GM21619 (cell line): ENCODE data around the gene KDM4B.

ENCODE experiments used
- ATAC-seq: cut with Tn5 transposase; IDR thresholded peaks from one replicate; pipeline ENCODE4 v1.9.1; 2021; ENCODE audit not compliant: unreplicated experiment

The KDM4B gene

DNA sequence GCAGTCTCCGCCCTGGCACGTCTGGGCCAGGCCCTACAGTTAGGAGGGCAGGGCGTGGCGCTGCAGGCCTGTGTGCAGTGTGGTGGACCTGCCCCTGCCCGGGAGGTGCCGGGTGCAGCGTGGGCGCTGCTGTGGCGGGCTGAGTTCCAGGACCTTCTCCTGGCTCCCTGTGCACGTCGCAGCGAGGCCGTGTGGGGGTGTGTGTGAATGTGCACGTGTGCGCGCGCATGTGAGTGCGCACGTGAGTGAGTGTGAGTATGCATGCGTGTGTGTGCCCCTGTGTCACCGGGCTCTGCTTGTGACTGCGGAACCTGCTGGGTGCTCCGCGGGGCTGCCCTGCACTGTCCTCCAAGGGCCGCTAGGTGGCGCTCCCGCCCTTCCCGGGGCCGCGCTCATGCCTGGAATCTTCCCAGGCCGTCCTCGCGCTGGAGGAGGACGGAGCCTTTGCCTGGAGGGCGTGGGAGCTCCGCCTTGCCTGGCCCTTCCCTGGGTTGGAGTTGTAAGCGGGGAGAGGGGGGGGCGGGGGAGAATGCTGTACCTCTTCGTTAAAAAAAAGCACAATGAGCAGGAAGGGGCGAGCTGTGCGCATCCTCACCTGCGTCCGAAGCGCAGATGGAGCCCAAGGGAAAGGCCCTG lies 79.3 kb downstream of the KDM4B start:
- no peak for ATAC-seq

GRCh38 chr19:5048727-5049553 lies 80.0 kb downstream of the KDM4B start:
- no peak for ATAC-seq

DNA sequence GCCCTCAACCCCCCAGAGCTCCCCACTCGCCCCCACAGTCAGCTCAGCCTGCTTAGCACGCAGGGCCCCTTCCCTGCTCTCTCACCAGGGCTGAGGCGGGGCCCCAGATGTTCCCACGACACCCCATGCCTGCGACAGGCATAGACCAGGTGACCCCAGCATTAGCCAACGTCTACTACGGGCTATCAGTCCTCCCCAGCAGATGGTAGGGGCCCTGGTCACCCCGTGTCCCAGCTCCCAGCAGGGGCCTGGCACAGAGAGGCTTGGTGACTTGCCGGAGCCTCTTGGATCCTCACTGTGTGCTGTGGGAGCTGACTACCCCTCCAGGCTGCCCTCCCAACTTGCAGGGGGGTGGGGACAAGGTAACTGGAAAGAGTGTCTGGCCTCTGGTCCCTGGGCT lies 80.6 kb downstream of the KDM4B start:
- no peak for ATAC-seq

GRCh38 chr19:5050067-5050656 lies 81.2 kb downstream of the KDM4B start:
- ATAC-seq = no peak

DNA sequence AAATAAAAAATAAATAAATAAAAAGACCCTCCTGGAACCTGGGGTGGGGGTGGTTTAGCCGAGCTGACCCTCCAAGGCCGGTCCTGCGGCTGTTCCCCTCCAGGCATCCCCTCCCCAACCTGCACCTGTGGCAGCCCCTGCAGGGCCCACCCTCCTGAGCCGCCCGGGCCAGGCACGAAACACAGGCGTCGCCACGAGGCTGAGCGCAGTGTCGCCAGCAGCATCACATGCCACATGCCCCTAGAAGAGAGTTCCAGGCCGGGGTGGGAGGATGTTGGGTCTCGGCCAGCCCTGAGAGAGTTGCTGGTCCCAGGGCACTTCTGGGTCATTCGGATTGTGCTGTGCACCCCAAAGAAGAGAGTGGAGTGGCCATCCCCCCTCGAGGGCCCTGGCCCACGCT lies 82.0 kb downstream of the KDM4B start:
- ATAC-seq = no peak

- no peak for ATAC-seq
Measured at GRCh38 chr19:5051619-5052018, 82.7 kb downstream of the KDM4B start.

- no peak for ATAC-seq
Measured at GRCh38 chr19:5052515-5052914, 83.6 kb downstream of the KDM4B start.

GRCh38 chr19:5052945-5053485 lies 84.1 kb downstream of the KDM4B start:
- no peak for ATAC-seq

DNA sequence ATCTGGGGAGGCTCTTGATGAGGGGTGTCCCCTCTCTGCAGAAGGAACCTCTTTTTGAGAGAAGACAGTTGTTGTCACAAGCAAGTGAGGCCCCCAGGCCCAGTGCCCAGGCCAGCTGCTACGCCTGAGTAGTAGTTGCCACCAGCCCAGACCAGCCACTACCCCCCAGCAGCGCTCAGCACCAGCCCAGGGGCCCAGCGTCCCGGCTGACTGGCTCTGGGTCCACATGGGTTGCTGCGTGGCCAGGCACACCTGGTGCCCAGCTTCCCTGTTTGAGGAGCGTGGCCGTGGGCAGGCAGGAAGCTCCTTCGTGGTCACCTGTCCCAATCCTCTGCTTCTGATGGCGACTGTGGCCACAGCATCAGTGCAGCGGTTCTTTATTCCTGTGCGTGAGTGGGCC lies 84.7 kb downstream of the KDM4B start:
- no peak for ATAC-seq

GRCh38 chr19:5054551-5055456 lies 85.9 kb downstream of the KDM4B start:
- no peak for ATAC-seq

GRCh38 chr19:5055457-5055776 lies 86.5 kb downstream of the KDM4B start:
- ATAC-seq = no peak

GRCh38 chr19:5057860-5058259 lies 88.9 kb downstream of the KDM4B start:
- ATAC-seq = no peak

DNA sequence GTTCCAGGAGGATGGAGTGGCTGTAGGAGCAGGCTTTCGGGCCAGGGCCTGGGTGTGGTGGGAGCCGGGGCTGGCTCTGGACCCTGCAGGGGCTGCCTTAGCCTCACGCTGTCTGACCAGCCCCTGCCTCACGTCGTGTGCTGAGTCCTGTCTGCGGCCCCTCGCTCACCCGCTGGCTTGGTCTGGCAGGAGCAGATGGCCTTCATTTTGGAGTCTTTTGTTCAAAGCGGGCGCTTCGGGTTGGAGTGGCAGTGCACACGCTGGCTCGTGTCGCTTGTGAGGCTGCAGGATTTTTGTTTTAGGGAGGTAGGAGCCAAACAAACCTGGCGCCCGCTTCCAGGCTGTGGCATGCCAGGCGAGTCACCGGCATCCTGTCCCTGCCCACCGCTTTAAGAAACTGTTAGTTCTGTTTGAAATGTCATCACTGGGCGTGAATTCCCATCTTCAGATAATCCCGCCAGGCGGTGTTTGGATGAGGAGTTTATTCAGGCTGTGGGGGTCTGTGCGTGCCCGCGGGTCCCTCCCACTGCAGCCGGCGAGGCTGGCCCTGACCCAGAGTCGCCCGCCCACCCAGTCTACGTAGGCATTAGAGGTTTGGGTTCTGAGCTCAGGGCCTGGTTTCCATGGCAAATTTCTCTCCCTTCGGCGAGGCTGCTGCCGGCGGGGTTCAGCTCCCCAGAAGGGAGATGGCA lies 89.8 kb downstream of the KDM4B start:
- ATAC-seq = no peak

- no peak for ATAC-seq
Measured at GRCh38 chr19:5059213-5059574, 90.3 kb downstream of the KDM4B start.

DNA sequence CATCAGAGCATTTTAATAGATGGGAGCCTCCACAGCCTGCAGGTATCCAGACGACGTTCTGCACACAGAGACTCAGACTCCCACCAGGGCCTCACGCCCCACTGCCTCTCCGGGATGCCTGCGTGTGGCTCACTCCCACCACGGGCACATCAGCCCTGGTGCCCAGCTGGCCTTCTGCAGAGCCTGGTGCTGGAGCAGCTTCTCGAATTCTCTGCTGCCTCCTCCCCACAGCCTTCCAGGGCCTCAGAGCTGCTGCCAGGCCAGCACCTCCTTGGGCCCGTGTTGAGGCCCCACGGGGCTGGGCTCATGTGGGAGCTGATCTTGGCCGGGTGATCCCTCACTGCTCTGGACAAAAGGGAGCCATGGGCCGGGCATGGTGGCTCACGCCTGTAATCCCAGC lies 90.9 kb downstream of the KDM4B start:
- no peak for ATAC-seq

GRCh38 chr19:5062195-5062594 lies 93.3 kb downstream of the KDM4B start:
- no peak for ATAC-seq

GRCh38 chr19:5062799-5063198 lies 93.9 kb downstream of the KDM4B start:
- no peak for ATAC-seq

DNA sequence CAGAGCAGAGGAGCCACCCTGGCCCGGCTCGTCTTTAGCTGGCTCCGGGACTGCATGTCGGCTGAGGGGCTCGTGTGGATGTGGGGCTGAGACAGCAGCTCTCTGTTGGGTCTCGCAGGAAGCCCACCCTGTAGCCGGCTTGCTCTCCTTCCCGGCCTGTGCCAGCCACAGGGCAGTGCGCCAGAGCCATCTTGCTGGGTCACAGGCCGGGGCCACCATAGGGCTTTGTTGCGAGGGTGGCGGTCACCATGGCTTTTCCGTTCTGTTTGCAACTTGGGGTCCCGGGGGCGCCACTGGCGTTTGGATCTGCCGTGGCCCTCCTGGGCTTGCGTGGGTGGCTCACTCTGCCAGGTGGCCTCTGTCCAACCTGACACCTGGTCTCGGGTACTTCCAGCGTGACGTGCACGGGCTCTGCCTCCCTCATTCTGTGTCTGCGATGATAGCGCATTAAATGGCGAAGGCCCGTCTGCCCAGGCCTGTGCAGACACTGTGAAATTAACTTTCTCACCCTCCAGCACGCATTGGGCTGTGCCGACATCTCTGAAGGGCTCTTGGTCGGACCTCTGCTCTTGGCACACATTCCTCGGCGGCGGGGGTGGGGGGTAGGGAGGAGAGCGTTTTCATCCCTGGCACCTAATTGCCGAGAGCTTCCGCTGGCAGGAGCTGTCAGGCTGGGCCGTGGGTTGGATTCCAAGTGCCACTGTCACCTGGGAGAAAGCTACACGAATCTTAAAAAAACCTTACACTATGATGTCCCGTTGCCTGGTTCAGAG lies 95.1 kb downstream of the KDM4B start:
- ATAC-seq = no peak

- ATAC-seq = no peak
Measured at GRCh38 chr19:5064896-5065295, 96.0 kb downstream of the KDM4B start.

DNA sequence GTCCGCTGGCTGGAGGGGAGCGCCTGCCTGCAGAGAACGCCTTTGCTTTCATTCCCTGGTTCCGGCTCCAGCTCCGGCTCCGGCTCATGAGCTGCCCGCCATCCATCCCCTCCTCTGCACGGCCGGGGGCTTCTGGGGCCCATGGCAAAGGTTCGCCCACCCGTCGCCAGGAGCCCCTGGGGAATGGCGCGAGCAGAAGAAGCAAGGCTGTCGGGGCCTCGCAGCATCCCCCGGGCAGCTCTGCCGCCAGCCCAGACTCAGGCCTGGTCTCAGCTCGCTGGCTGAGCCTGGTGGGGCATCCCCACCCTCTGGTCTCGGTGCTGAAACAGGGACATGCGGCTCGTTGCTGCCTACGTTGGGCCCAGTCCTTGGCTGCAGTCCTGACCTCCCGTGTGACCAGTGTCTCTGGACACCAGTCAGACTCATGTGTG lies 96.8 kb downstream of the KDM4B start:
- no peak for ATAC-seq
